ENCODE data around the gene FBXO38. TPM values are rescaled to one million over a fixed set of nuclear protein-coding genes. Genes with fewer than 3 reads are reported as not detected.

FBXO38 gene
- total and polyA plus RNA-seq, 4 donors: 6.0 to 64.4 (median 37.8) TPM

- 44 to 51% methylated on average over 2 of the region's 2 CpGs for WGBS, 2 donors
- intact Hi-C loops (cut with DNase I): loop anchor here in 1 of 2 donors (10.0 kb wide), 2 partner anchors 588 to 668 kb away; no protein-coding TSS in a partner anchor
- ATAC-seq (ENCODE audit: low FRiP score): no peak
These were observed 62.9 kb downstream of the FBXO38 start for GRCh38 chr5:148446611-148447010.

DNA sequence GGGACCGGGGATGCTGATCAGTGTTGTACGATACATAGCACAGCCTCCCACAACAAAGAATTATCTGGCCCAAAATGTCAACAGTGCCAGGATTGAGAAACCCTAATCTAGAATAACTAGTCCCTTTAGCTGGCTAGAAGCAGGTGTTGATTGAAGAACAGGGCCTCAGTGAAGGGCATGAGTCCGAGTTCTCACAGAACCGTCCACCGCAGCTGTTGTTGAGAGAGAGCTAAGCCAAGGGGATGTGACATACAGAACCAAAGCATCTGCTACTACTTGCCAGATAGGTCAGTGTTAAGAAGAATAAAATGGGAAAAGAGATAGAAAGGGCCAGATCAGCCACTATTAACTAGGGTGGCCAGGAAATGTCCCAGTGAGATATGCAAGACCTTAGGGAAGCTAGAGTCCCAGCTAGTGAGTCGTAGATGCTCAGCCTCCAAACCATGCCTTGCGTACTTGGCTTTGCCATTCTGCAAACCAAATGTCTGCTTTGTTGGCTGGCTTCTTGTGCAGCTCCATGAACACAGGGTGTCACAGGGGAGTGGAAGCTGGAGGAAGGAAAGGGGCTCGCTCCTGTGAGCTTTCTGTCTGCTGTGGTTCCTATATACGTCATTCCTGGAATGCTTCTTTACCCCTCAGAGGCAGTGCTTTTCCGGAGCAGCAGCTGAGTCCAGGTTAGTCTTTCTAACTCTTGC, 68.9 kb downstream of the FBXO38 start:
- 72 to 82% methylated on average over 10 of the region's 10 CpGs for WGBS, 2 donors
- ATAC-seq (ENCODE audit: low FRiP score) (no peak), DNase-seq (no peak)
- intact Hi-C loops (cut with DNase I): no loop called here
- no peak overlapping the region for H3K27ac ChIP-seq (ENCODE audit: low read depth in 1 of 2, low read length in 2 of 2)
- H3K4me1 ChIP-seq (ENCODE audit: control insufficient read depth in 1 of 2, insufficient read depth in 2 of 2, low read length in 2 of 2): no peaks in the 10 kb centered on the region
- no peaks in the 10 kb centered on the region for H3K27me3 ChIP-seq (ENCODE audit: control insufficient read depth in 1 of 2, insufficient read depth in 2 of 2, low read length in 1 of 2)
- H3K4me3 ChIP-seq (ENCODE audit: low read length in 2 of 2): no peak overlapping the region
- no peaks in the 10 kb centered on the region for H3K36me3 ChIP-seq (ENCODE audit: control insufficient read depth in 1 of 2, insufficient read depth in 2 of 2, low read length in 1 of 2)
- no peaks in the 10 kb centered on the region for H3K9me3 ChIP-seq (ENCODE audit: control insufficient read depth, low read length)

More at GRCh38 chr5:148446611-148447010, 62.9 kb downstream of the FBXO38 start:
- no peaks in the 10 kb centered on the region for H3K36me3 ChIP-seq (ENCODE audit: control insufficient read depth in 1 of 2, insufficient read depth in 2 of 2, low read length in 1 of 2)
- DNase-seq: no peak
- H3K4me1 ChIP-seq (ENCODE audit: control insufficient read depth in 1 of 2, insufficient read depth in 2 of 2, low read length in 2 of 2): no peaks in the 10 kb centered on the region
- H3K27ac ChIP-seq (ENCODE audit: low read depth in 1 of 2, low read length in 2 of 2): no peak overlapping the region
- H3K9me3 ChIP-seq (ENCODE audit: control insufficient read depth, low read length): no peaks in the 10 kb centered on the region
- H3K27me3 ChIP-seq (ENCODE audit: control insufficient read depth in 1 of 2, insufficient read depth in 2 of 2, low read length in 1 of 2): no peaks in the 10 kb centered on the region
- H3K4me3 ChIP-seq (ENCODE audit: low read length in 2 of 2): no peak overlapping the region

DNA sequence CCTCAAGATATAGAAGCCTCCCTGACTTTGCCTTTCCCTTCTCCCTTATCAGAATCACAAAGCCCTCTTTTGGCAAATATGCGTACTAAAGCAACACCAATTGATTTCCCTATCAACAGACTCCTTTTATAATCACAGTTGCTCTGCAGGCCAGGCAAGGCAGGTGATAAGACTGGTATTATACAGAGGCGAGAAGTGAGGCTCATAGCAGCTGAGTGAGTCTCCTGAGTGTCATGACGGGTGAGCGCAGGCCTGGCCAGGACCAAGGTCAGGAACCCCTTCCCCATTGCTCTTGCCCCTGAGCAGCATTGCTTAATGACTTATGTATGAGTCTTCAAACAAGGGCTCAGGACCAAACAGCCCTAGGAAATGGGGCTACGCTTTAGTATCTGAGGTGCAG, 70.8 kb downstream of the FBXO38 start:
- Histone ChIP-seq H3K27ac (ENCODE audit: low read depth in 1 of 2, low read length in 2 of 2) (no peak overlapping the region), H3K36me3 (ENCODE audit: control insufficient read depth in 1 of 2, insufficient read depth in 2 of 2, low read length in 1 of 2) (no peaks in the 10 kb centered on the region), H3K9me3 (ENCODE audit: control insufficient read depth, low read length) (no peaks in the 10 kb centered on the region), H3K4me1 (ENCODE audit: control insufficient read depth in 1 of 2, insufficient read depth in 2 of 2, low read length in 2 of 2) (no peaks in the 10 kb centered on the region), H3K27me3 (ENCODE audit: control insufficient read depth in 1 of 2, insufficient read depth in 2 of 2, low read length in 1 of 2) (no peaks in the 10 kb centered on the region), H3K4me3 (ENCODE audit: low read length in 2 of 2) (no peak overlapping the region)
- DNase-seq: no peak
- 80 to 88% methylated on average over 5 of the region's 5 CpGs for WGBS, 2 donors
- intact Hi-C loops (cut with DNase I): no loop called here
- no peak for ATAC-seq (ENCODE audit: low FRiP score)

DNA sequence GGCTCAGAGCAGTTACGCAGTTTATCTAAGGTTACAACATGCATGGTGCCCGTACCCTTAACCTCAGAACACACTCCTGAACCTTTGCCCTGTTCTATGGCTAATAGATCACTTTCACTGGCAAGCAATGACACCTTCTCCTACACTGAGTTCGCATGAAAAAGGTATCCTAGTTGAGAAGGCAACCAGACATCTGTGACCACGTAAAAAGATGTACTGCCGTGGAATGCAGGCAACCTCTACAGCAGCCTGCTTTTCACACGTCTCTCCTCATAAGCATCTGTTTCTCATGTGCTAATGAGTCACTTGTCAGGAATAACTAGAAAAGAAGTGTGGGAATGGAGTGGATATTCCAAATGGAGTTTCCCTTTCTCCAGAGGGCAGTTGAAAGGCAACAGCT, 71.4 kb downstream of the FBXO38 start:
- H3K9me3 ChIP-seq (ENCODE audit: control insufficient read depth, low read length): no peaks in the 10 kb centered on the region
- no peak overlapping the region for H3K4me3 ChIP-seq (ENCODE audit: low read length in 2 of 2)
- 65 to 66% methylated on average over 6 of the region's 6 CpGs for WGBS, 2 donors
- intact Hi-C loops (cut with DNase I): no loop called here
- no peak overlapping the region for H3K27ac ChIP-seq (ENCODE audit: low read depth in 1 of 2, low read length in 2 of 2)
- H3K27me3 ChIP-seq (ENCODE audit: control insufficient read depth in 1 of 2, insufficient read depth in 2 of 2, low read length in 1 of 2): no peaks in the 10 kb centered on the region
- no peaks in the 10 kb centered on the region for H3K4me1 ChIP-seq (ENCODE audit: control insufficient read depth in 1 of 2, insufficient read depth in 2 of 2, low read length in 2 of 2)
- no peak for DNase-seq
- ATAC-seq (ENCODE audit: low FRiP score): no peak
- H3K36me3 ChIP-seq (ENCODE audit: control insufficient read depth in 1 of 2, insufficient read depth in 2 of 2, low read length in 1 of 2): no peaks in the 10 kb centered on the region

DNA sequence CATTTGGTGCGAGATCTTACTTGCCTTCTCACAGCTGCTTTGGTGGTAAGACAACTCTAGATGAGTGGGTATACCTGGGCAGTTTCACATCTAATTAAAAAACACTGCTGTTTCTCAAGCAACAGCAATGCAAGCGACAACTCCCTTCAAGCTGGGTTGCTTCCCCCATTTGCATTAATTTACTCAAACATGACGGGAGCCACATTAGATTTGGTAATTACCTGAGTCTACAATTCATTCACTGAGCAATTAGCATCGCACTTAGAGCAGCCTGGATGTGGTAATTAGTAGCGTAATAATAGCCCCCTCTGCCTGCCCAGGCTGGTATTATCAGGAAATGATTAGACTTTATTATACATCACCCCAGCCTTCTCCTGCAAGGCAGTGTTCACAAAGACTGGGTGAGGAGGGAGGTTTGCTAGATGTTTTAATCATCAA, 73.4 kb downstream of the FBXO38 start:
- H3K36me3 ChIP-seq (ENCODE audit: control insufficient read depth in 1 of 2, insufficient read depth in 2 of 2, low read length in 1 of 2): no peaks in the 10 kb centered on the region
- ATAC-seq (ENCODE audit: low FRiP score) (no peak), DNase-seq (no peak)
- H3K9me3 ChIP-seq (ENCODE audit: control insufficient read depth, low read length): no peaks in the 10 kb centered on the region
- H3K4me3 ChIP-seq (ENCODE audit: low read length in 2 of 2): no peak overlapping the region
- no peak overlapping the region for H3K27ac ChIP-seq (ENCODE audit: low read depth in 1 of 2, low read length in 2 of 2)
- WGBS, 2 donors: 40 to 61% methylated on average over 5 of the region's 5 CpGs
- no peaks in the 10 kb centered on the region for H3K4me1 ChIP-seq (ENCODE audit: control insufficient read depth in 1 of 2, insufficient read depth in 2 of 2, low read length in 2 of 2)
- intact Hi-C loops (cut with DNase I): no loop called here
- H3K27me3 ChIP-seq (ENCODE audit: control insufficient read depth in 1 of 2, insufficient read depth in 2 of 2, low read length in 1 of 2): no peaks in the 10 kb centered on the region

DNA sequence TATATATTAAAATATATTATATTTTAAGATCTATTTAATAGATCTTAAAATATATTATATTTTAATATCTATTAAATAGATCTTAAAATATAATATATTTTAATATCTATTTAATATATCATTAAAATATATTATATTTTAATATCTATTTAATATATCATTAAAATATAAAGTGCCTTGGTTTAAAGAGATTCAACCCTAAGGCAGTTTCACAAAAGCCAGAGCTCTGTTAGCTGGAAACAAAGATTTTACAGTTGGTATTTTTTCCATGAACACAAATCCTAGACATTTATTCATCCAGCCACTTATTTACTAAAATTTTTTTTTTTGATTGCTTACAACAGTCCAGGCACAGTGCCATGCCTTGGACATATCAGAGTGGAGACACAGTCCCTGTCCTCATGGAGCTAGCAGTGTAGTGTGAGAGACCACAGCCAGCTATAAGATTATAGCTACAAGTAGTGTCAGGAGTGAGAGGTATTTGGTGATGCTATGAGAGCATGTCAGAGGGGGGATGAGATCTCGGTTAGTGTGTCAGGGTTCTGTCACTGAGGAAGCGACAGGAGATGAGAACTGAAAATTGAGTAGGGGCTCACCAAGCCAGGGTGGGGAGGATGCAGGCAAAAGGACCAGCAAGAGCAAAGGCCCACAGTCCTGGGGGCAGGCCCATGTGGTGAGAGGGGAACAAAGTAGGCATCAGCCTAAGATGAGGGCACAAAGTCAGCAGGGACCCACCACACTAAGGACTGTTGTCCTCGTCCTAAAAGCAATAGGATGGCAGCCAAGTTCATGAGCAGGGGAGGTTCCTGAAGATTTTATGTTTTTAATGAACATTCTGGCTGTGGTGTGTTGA, 74.5 kb downstream of the FBXO38 start:
- no peak overlapping the region for H3K27ac ChIP-seq (ENCODE audit: low read depth in 1 of 2, low read length in 2 of 2)
- DNase-seq: no peak
- H3K4me3 ChIP-seq (ENCODE audit: low read length in 2 of 2): no peak overlapping the region
- no peaks in the 10 kb centered on the region for H3K27me3 ChIP-seq (ENCODE audit: control insufficient read depth in 1 of 2, insufficient read depth in 2 of 2, low read length in 1 of 2)
- WGBS, 2 donors: 73 to 78% methylated on average over 3 of the region's 3 CpGs
- H3K36me3 ChIP-seq (ENCODE audit: control insufficient read depth in 1 of 2, insufficient read depth in 2 of 2, low read length in 1 of 2): no peaks in the 10 kb centered on the region
- ATAC-seq (ENCODE audit: low FRiP score): no peak
- intact Hi-C loops (cut with DNase I): no loop called here
- no peaks in the 10 kb centered on the region for H3K4me1 ChIP-seq (ENCODE audit: control insufficient read depth in 1 of 2, insufficient read depth in 2 of 2, low read length in 2 of 2)
- H3K9me3 ChIP-seq (ENCODE audit: control insufficient read depth, low read length): no peaks in the 10 kb centered on the region

DNA sequence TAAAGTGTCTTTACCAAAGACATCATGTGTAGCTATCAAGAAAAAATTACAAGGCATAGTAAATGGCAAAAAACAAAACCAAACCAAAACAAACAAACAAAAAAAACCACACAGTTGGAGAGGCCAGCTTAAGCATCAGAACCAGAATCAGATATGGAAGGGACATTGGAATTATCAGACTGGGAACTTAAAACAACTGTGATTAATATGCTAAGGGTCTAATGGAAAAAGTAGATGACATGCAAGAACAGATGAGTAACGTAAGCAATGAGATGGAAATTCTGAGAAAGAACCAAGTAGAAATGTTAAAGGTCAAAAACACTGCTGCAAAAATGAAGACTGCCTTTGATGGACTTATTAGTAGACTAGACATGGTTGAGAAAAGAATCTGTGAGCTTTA, 75.9 kb downstream of the FBXO38 start:
- DNase-seq (no peak), ATAC-seq (ENCODE audit: low FRiP score) (no peak)
- 77 to 80% methylated on average over 1 of the region's 1 CpG for WGBS, 2 donors
- Histone ChIP-seq H3K4me3 (ENCODE audit: low read length in 2 of 2) (no peak overlapping the region), H3K4me1 (ENCODE audit: control insufficient read depth in 1 of 2, insufficient read depth in 2 of 2, low read length in 2 of 2) (no peaks in the 10 kb centered on the region), H3K9me3 (ENCODE audit: control insufficient read depth, low read length) (no peaks in the 10 kb centered on the region), H3K27me3 (ENCODE audit: control insufficient read depth in 1 of 2, insufficient read depth in 2 of 2, low read length in 1 of 2) (no peaks in the 10 kb centered on the region), H3K27ac (ENCODE audit: low read depth in 1 of 2, low read length in 2 of 2) (no peak overlapping the region), H3K36me3 (ENCODE audit: control insufficient read depth in 1 of 2, insufficient read depth in 2 of 2, low read length in 1 of 2) (no peaks in the 10 kb centered on the region)
- intact Hi-C loops (cut with DNase I): no loop called here

DNA sequence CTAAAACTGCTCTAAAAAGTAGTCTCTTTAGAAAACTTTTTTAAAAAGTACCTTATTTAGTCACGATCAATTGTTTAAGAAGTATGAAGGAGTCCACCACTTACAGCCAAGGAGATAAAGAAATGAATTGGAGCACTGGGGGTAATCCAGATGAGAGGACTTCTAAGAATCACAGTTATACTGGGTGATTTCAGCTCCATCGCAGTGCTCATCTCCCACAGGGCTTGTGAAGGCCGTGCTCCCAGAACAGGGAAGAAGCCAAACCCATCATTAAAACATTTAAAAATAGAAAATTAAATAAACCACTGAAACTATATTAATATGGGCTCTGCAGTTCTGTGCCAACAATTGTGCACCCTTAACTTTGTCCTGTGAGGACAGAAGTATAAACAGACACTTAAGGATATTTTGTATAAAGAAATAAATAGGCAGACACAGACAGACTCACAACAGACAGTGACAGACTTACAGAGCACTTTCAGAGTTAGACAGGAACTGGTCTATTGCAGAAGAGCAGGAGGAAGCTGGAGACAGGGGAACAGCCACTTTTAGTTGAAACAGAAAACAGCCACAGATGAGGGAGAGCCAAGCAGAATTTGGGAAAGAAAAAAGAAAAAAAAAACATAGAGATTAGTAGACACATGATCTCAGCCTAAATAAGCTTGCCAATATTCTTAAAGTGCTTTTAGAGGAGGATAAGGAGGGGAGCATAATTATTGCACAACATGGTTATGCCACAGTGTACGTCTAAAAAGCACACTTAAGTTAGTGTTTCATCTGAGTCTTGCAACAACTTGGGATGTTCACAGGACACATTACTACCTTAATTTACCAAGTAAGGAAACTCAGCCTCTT, 81.8 kb downstream of the FBXO38 start:
- Histone ChIP-seq H3K36me3 (ENCODE audit: control insufficient read depth in 1 of 2, insufficient read depth in 2 of 2, low read length in 1 of 2) (no peaks in the 10 kb centered on the region), H3K4me1 (ENCODE audit: control insufficient read depth in 1 of 2, insufficient read depth in 2 of 2, low read length in 2 of 2) (no peaks in the 10 kb centered on the region), H3K4me3 (ENCODE audit: low read length in 2 of 2) (no peak overlapping the region), H3K9me3 (ENCODE audit: control insufficient read depth, low read length) (no peaks in the 10 kb centered on the region), H3K27ac (ENCODE audit: low read depth in 1 of 2, low read length in 2 of 2) (peak overlapping the region in 1 of 2 donors; percentile 28), H3K27me3 (ENCODE audit: control insufficient read depth in 1 of 2, insufficient read depth in 2 of 2, low read length in 1 of 2) (no peaks in the 10 kb centered on the region)
- ATAC-seq (ENCODE audit: low FRiP score) (peak; percentile 77), DNase-seq (no peak)
- 18 to 20% methylated on average over 4 of the region's 4 CpGs for WGBS, 2 donors
- intact Hi-C loops (cut with DNase I): no loop called here

Measured in aorta (tissue), 5 donors.